ENCODE results near the gene NBEAL1.
"Not testable (repeated sequence)": the region's sequence is repeated elsewhere in the genome, so short reads cannot be mapped to it uniquely, and the experiment has no call there.

The NBEAL1 gene

GRCh38 chr2:203045867-203046266 lies 31.2 kb downstream of the NBEAL1 start:
- TF ChIP-seq, protein P1, sequence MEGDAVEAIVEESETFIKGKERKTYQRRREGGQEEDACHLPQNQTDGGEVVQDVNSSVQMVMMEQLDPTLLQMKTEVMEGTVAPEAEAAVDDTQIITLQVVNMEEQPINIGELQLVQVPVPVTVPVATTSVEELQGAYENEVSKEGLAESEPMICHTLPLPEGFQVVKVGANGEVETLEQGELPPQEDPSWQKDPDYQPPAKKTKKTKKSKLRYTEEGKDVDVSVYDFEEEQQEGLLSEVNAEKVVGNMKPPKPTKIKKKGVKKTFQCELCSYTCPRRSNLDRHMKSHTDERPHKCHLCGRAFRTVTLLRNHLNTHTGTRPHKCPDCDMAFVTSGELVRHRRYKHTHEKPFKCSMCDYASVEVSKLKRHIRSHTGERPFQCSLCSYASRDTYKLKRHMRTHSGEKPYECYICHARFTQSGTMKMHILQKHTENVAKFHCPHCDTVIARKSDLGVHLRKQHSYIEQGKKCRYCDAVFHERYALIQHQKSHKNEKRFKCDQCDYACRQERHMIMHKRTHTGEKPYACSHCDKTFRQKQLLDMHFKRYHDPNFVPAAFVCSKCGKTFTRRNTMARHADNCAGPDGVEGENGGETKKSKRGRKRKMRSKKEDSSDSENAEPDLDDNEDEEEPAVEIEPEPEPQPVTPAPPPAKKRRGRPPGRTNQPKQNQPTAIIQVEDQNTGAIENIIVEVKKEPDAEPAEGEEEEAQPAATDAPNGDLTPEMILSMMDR (IDR thresholded peaks at IDR 0.05; ENCODE audit: control extremely low read depth, extremely low read depth, low read depth, missing control alignments): no peak
- ChIA-PET CTCF (interaction anchor here (1.1 to 1.4 kb wide), 3 partner anchors 17 to 408 kb away, joined by 3 read pairs; no protein-coding TSS in a partner anchor), POLR2A (no interaction called here)
- no peak for DNase-seq (ENCODE audit: extremely low spot score)

GRCh38 chr2:203052539-203052938 lies 37.9 kb downstream of the NBEAL1 start:
- TF ChIP-seq, protein P1 (IDR thresholded peaks at IDR 0.05; ENCODE audit: control extremely low read depth, extremely low read depth, low read depth, missing control alignments): no peak
- no peak for DNase-seq (ENCODE audit: extremely low spot score)
- ChIA-PET POLR2A (no interaction called here), CTCF (interaction anchor here (1.1 to 1.6 kb wide), 3 partner anchors 7 to 17 kb away, joined by 3 to 5 read pairs (median 4); no protein-coding TSS in a partner anchor)

GRCh38 chr2:203059567-203060240 lies 45.0 kb downstream of the NBEAL1 start:
- CTCF ChIA-PET: interaction anchor here (1.6 kb wide), 1 partner anchor 9 kb away, joined by 5 read pairs; no protein-coding TSS in a partner anchor
- no peak for DNase-seq (ENCODE audit: extremely low spot score)
- TF ChIP-seq, protein P1 (IDR thresholded peaks at IDR 0.05; ENCODE audit: control extremely low read depth, extremely low read depth, low read depth, missing control alignments): no peak
- POLR2A ChIA-PET: no interaction called here

GRCh38 chr2:203061346-203061745 lies 46.7 kb downstream of the NBEAL1 start:
- ChIA-PET CTCF (no interaction called here), POLR2A (no interaction called here)
- TF ChIP-seq, protein P1 (IDR thresholded peaks at IDR 0.05; ENCODE audit: control extremely low read depth, extremely low read depth, low read depth, missing control alignments): no peak
- no peak for DNase-seq (ENCODE audit: extremely low spot score)

DNA sequence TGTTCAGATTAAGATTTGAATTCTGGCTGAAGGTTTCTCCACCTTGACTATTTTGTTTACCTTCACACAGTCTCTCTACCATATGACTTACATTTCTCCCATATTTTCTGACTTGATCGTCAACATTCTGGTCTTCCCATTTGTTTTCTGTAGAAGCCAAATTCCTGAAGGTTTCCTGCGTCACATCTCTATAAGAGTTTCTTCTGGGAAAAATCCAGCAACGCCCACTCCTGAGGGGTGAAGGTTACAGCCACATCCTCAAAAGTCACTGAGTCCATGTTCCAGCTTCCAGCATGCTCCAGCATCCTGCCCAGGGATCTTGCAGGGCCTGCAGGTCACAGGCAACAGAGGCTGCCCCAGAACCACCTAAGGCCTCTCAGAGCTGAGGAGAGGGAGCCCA lies 47.5 kb downstream of the NBEAL1 start:
- TF ChIP-seq, protein P1 (IDR thresholded peaks at IDR 0.05; ENCODE audit: control extremely low read depth, extremely low read depth, low read depth, missing control alignments): no peak
- ChIA-PET POLR2A (no interaction called here), CTCF (interaction anchor here (0.8 kb wide), 1 partner anchor 17 kb away, joined by 3 read pairs; no protein-coding TSS in a partner anchor)
- DNase-seq (ENCODE audit: extremely low spot score): no peak

- CTCF ChIA-PET: interaction anchor here (1.2 kb wide), 1 partner anchor 8 kb away, joined by 3 read pairs; no protein-coding TSS in a partner anchor
- POLR2A ChIA-PET; DNase-seq (ENCODE audit: extremely low spot score): not testable (repeated sequence)
Observed at GRCh38 chr2:203066519-203067091, 51.9 kb downstream of the NBEAL1 start.

GRCh38 chr2:203070701-203071100 lies 56.0 kb downstream of the NBEAL1 start:
- TF ChIP-seq, protein P1 (IDR thresholded peaks at IDR 0.05; ENCODE audit: control extremely low read depth, extremely low read depth, low read depth, missing control alignments): no peak
- ChIA-PET POLR2A (interaction anchor here (0.6 kb wide), 1 partner anchor 90 kb away, joined by 5 read pairs; no protein-coding TSS in a partner anchor), CTCF (interaction anchor here (1.3 kb wide), 1 partner anchor 13 kb away, joined by 3 read pairs; no protein-coding TSS in a partner anchor)
- DNase-seq (ENCODE audit: extremely low spot score): no peak

Data from GM10248 (cell line).